ENCODE results near the gene EMX1.

The EMX1 gene

DNA sequence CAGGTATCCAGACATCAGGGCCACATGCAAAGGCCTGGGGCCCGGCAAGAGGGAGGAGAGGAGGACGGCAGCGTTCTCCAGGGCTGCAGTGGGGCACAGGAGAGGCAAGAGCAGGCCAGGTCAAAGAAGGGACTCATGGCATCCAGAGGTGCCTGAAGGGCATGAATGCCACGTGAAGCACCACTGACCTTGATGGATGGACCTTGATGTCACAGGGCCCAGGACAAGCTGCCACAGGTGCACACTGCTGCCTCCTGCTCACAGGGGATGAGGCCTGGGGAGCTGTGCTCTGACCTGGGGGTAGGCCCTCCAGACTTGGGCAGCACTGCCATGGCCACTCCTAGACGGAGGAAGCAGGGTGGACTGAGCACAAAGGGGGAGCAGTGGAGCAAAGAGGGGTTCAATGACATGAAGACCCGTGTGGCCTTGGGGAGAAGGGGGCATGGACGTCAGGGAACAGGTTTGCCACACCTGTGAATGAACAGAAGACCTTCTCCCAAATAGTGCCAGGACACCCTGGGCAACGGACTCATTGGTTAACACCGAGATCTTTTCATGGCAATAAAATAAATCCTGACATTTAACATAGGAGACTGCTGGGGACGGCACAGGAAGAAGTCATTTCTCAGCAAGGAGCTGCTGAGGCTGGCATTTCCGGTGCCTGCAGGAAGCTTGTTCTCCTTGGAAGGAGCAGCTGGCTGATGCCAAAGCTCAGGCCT lies 65.6 kb downstream of the EMX1 start:
- Histone ChIP-seq H3F3A (ENCODE audit: low read depth) (no peaks in the 10 kb centered on the region), H3K4me2 (ENCODE audit: low read depth, low read length, poor library complexity, severe bottlenecking) (no peak overlapping the region), H3K4me1 (ENCODE audit: insufficient read depth, low read length, poor library complexity, severe bottlenecking) (peaks cover 9% of the 10 kb centered on the region), H2AFZ (ENCODE audit: low read length) (no peak overlapping the region), H3K4me3 (ENCODE audit: low read length, poor library complexity, severe bottlenecking) (no peak overlapping the region), H3K9ac (ENCODE audit: low read depth, low read length, poor library complexity, severe bottlenecking) (no peak overlapping the region), H4K20me1 (ENCODE audit: insufficient read depth, low read length, poor library complexity, severe bottlenecking) (no peaks in the 10 kb centered on the region), H3K27me3 (ENCODE audit: insufficient read depth, low read length, poor library complexity, severe bottlenecking) (no peaks in the 10 kb centered on the region), H3K36me3 (ENCODE audit: insufficient read depth, low read length) (peaks cover 3% of the 10 kb centered on the region; the same call in 1 of the 2 replicates), H3K9me2 (replicated peaks; ENCODE audit: low read depth, low read length) (no peaks in the 10 kb centered on the region), H3K9me3 (ENCODE audit: insufficient read depth, low read depth, low read length) (no peaks in the 10 kb centered on the region), H3K79me2 (ENCODE audit: insufficient read depth, low read length) (no peaks in the 10 kb centered on the region)
- TF ChIP-seq, protein P1, sequence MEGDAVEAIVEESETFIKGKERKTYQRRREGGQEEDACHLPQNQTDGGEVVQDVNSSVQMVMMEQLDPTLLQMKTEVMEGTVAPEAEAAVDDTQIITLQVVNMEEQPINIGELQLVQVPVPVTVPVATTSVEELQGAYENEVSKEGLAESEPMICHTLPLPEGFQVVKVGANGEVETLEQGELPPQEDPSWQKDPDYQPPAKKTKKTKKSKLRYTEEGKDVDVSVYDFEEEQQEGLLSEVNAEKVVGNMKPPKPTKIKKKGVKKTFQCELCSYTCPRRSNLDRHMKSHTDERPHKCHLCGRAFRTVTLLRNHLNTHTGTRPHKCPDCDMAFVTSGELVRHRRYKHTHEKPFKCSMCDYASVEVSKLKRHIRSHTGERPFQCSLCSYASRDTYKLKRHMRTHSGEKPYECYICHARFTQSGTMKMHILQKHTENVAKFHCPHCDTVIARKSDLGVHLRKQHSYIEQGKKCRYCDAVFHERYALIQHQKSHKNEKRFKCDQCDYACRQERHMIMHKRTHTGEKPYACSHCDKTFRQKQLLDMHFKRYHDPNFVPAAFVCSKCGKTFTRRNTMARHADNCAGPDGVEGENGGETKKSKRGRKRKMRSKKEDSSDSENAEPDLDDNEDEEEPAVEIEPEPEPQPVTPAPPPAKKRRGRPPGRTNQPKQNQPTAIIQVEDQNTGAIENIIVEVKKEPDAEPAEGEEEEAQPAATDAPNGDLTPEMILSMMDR (conservative IDR thresholded peaks at IDR 0.05; ENCODE audit: low read length) = no peak
- no peak for TF ChIP-seq EZH2phosphoT487 (IDR thresholded peaks at IDR 0.05; ENCODE audit: borderline replicate concordance)

DNA sequence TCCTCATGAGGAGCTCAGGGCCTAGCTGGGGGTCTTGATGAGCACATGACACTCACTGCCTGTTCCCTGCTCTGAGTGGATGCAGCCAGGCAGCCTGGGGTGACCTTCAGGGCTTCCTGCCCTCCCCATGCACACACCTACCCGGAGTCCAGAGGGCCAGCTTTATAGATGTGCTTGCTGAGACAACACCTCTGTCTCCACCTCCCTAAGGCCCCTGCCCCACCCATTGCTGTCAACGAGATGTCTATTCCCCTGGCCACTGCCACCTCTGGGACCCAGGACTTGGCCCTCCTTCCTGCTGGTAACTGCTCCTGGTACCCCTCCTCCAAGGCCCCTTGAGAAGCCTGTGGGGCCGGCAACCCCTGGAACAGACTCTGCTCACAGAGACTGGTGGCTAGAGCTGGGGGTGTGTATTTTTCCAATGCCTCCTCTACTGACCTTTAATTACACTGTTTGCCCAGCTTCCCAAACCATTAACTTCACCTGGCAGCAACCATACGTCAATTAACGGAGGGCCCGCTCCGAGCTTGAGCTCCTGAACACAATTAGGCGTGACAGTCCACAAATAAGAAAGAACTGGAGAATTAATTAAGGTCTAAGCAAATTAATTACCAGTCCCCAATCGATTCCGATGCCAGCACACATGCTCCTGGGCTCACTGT lies 66.3 kb downstream of the EMX1 start:
- Histone ChIP-seq H3K27me3 (ENCODE audit: insufficient read depth, low read length, poor library complexity, severe bottlenecking) (no peaks in the 10 kb centered on the region), H2AFZ (ENCODE audit: low read length) (no peak overlapping the region), H3K36me3 (ENCODE audit: insufficient read depth, low read length) (peaks cover 3% of the 10 kb centered on the region; the same call in 1 of the 2 replicates), H3K79me2 (ENCODE audit: insufficient read depth, low read length) (no peaks in the 10 kb centered on the region), H3K4me3 (ENCODE audit: low read length, poor library complexity, severe bottlenecking) (no peak overlapping the region), H4K20me1 (ENCODE audit: insufficient read depth, low read length, poor library complexity, severe bottlenecking) (no peaks in the 10 kb centered on the region), H3K9me3 (ENCODE audit: insufficient read depth, low read depth, low read length) (no peaks in the 10 kb centered on the region), H3K9ac (ENCODE audit: low read depth, low read length, poor library complexity, severe bottlenecking) (no peak overlapping the region), H3K9me2 (replicated peaks; ENCODE audit: low read depth, low read length) (no peaks in the 10 kb centered on the region), H3K4me2 (ENCODE audit: low read depth, low read length, poor library complexity, severe bottlenecking) (no peak overlapping the region), H3K4me1 (ENCODE audit: insufficient read depth, low read length, poor library complexity, severe bottlenecking) (peaks cover 9% of the 10 kb centered on the region), H3F3A (ENCODE audit: low read depth) (no peaks in the 10 kb centered on the region)
- TF ChIP-seq, protein P1 (conservative IDR thresholded peaks at IDR 0.05; ENCODE audit: low read length) = no peak
- TF ChIP-seq EZH2phosphoT487 (IDR thresholded peaks at IDR 0.05; ENCODE audit: borderline replicate concordance) = no peak

DNA sequence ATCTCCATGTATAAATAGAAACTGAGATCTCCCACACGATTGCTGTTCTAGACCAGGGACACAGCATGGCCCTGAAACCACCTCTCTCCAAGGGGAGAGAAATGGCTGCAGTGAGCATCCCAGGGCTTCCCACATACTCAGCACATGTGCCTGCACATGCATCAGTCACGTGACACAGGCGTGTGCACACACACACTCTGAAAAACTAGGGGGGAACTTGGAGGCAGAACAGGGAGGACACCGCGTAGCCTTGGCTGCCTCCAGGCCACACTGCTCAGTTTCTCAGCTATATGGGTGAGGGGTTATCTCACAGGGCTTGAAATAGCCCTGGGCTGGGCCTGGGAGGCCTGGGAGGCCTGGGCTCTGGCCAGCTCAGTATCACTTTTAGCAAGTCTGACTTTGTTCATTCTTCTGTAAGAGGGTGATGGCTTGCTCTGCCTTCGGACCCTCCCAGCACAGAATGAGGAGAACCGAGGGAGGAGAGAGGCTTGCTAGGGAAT lies 66.9 kb downstream of the EMX1 start:
- H3K27me3 ChIP-seq (ENCODE audit: insufficient read depth, low read length, poor library complexity, severe bottlenecking) = no peaks in the 10 kb centered on the region
- H2AFZ ChIP-seq (ENCODE audit: low read length) = no peak overlapping the region
- no peak overlapping the region for H3K4me3 ChIP-seq (ENCODE audit: low read length, poor library complexity, severe bottlenecking)
- H3K9me2 ChIP-seq (replicated peaks; ENCODE audit: low read depth, low read length) = no peaks in the 10 kb centered on the region
- no peaks in the 10 kb centered on the region for H3F3A ChIP-seq (ENCODE audit: low read depth)
- peaks cover 9% of the 10 kb centered on the region for H3K4me1 ChIP-seq (ENCODE audit: insufficient read depth, low read length, poor library complexity, severe bottlenecking)
- no peaks in the 10 kb centered on the region for H3K79me2 ChIP-seq (ENCODE audit: insufficient read depth, low read length)
- H4K20me1 ChIP-seq (ENCODE audit: insufficient read depth, low read length, poor library complexity, severe bottlenecking) = no peaks in the 10 kb centered on the region
- TF ChIP-seq, protein P1 (conservative IDR thresholded peaks at IDR 0.05; ENCODE audit: low read length) = no peak
- no peak for TF ChIP-seq EZH2phosphoT487 (IDR thresholded peaks at IDR 0.05; ENCODE audit: borderline replicate concordance)
- no peak overlapping the region for H3K9ac ChIP-seq (ENCODE audit: low read depth, low read length, poor library complexity, severe bottlenecking)
- H3K9me3 ChIP-seq (ENCODE audit: insufficient read depth, low read depth, low read length) = no peaks in the 10 kb centered on the region
- no peak overlapping the region for H3K4me2 ChIP-seq (ENCODE audit: low read depth, low read length, poor library complexity, severe bottlenecking)
- peaks cover 3% of the 10 kb centered on the region; the same call in 1 of the 2 replicates for H3K36me3 ChIP-seq (ENCODE audit: insufficient read depth, low read length)
